GM20431 (cell line): Measurements from ENCODE around the gene CADPS.

Source experiments
- in situ Hi-C: fragments of 300-500 bp; cut with MseI, MboI; formaldehyde crosslinking; loops from one replicate; pipeline ENCODE4 v1.15.0; 2020; ENCODE audit warnings: low sequenced_read_pairs; ENCODE audit not compliant: unreplicated experiment

Gene CADPS

DNA sequence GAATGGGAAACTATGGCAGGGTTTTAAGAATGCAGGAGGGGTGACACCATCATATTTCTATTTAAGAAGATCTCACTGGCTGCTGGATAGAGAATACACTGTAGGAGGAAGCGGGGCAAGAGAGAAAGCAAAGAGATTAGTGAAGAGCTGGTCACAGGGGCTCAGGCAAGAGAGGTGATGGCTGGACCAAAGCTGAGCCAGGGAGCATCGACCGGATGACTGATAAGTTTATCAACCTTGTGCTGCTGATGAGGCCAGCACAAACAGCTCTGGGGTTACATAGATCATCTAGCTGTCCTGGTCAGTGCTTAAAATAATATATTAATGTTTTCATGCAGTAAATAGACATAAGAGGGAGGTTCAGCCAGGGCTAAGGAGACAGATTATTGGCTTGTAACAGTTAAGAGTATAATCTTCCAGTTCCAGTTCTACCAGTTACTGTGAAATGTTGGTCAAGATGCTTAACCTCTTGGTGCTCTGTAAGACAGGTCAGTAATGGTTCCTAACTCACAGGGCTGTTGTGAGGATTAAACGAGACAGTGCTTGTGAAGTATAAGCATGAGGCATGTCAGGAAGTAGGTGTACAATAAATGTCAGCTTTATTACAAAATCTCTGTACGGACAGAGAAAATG lies 300.8 kb downstream of the CADPS start:
- in situ Hi-C loops: loop anchor here (25.0 kb wide), 2 partner anchors 237 to 362 kb away; no protein-coding TSS in a partner anchor

DNA sequence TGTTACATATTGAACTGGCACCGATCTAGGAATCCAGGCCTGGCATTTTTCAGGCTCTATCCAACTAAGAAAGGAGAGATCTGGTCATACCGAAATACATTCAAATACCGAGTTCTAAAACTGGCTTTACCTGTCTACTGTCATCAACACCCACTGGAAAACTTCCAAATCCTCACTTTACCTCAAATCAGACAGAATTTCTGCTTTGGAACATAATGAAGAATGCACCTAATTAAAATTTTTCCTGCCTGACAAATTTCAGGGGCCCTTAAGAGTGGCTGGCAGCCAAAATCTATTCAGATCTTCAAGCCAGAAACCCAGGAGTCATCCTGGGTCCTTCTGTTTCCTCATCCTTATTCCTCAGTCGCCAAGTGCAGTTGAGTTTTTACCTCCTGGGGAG lies 303.3 kb downstream of the CADPS start:
- in situ Hi-C loops: loop anchor here (25.0 kb wide), 2 partner anchors 235 to 360 kb away; no protein-coding TSS in a partner anchor

DNA sequence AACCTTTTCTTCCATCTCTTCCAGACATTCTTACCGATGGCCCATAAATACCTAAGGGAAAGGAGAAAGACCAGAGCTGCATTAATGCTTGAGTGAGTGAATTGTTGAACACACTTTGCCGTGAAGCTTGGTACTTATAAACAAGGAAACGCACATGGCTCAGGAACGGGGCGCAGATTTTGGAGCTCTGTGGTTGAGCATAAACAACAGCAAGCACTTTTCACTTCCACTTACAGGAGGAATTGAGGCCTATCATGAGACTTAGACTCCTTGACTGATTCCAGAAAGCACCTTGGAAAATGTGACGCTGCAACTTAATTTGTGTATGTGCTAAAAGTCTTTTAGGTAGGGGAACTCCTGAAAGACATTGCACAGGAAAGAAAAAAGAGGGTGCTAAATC lies 304.3 kb downstream of the CADPS start:
- in situ Hi-C loops: loop anchor here (25.0 kb wide), 2 partner anchors 234 to 359 kb away; no protein-coding TSS in a partner anchor

DNA sequence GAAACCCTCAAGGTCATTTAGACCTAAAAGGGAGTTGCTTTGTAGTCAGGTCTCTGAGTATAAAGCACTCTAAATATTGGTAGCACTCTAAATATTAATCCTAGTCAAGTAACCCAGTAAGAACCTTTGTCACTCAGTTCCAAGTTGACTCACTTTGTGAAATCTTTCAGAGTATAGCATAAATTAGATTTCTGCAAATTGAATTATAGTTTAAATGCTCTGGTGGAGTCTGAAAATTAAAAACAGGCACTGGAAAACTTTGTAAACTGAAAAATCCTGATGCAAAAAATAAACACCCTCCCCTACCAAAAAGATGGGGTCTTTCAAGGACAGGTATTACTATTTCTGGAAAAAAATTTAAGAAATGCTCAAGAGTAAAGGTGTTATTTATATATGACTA lies 305.6 kb downstream of the CADPS start:
- in situ Hi-C loops: loop anchor here (25.0 kb wide), 2 partner anchors 232 to 357 kb away; no protein-coding TSS in a partner anchor

DNA sequence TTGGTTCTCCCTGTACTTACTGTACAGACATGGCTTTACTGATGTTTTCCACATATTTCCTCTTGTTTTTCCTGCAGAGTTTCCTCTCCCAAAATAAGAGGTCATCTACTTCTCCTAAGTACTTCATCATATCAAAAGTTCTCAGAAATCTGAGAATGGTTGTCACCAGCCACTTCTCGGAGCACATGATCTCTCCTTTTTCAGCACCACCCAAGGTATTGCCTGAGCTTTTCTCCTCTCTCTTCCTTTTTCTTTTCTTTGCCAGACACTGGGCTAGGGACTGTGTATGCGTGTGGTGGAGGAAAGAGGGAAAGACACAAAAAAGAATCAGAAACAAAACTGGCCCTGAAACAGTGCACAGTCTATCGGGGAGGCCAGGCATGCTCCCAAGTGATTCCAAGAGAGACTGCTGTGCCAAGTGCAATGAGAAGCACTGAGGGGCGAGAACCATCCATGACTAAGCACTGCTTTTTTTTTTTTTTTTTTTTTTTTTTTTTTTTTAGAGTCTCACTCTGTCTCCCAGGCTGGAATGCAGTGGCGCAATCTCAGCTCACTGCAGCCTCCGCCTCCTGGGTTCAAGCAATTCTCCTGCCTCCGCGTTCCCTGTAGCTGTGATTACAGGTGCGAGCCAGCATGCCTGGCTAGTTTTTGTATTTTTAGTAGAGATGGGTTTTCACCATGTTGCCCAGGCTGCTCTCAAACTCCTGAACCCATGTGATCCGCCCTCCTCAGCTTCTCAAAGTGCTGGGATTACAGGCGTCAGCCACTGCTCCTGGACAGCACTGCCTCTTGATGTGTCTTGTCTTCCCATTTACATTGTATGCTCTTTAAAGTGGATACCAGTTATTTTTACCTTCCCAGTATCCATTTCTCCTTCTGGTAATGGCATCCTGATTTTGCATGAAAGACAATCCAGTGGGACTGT lies 307.9 kb downstream of the CADPS start:
- in situ Hi-C loops: loop anchor here (25.0 kb wide), 2 partner anchors 230 to 355 kb away; no protein-coding TSS in a partner anchor

DNA sequence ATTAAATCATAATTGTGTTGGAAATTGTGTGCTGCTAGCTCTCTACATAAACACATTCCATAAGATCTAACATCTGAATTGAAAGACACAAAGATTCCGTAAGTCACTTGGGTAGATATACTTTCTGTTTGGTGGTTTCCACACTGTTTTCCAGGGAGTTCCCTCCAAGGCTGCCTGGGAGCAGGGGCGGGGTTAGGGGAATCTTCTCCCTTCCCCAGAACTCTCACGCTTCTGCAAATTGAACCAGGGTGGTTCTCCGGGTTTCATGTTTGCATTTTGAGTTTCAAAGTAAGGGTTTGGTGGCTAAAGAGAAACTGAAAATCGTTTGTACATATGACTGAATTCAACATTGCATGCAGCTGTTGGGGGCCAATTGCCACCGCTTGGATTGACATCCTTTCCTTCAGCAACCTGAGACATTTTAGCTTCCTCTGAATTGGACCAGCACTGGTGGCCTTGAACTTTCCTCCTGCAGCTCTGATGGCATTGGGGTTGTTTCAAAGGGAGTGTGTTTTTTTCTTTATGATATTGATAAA lies 309.1 kb downstream of the CADPS start:
- in situ Hi-C loops: loop anchor here (25.0 kb wide), 2 partner anchors 229 to 354 kb away; no protein-coding TSS in a partner anchor

DNA sequence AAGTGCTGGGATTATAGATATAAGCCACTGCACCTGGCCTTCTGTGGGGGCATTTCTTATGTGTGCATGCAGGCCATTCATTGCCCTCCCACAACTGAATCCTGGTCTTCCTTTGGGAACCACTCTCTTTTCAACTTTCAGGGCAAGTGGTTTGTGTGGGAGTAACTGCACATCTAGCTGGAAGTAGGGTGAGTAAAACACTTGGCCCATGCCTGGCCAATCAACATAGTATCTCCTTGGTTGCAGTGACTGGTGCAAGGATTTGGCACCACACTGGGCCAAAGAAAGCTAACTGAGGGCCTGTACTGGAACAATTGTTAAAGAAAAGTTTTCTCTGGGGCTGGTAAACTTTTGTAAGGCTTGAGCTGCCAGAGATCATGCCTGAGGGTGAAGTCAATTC lies 312.6 kb downstream of the CADPS start:
- in situ Hi-C loops: loop anchor here (25.0 kb wide), 2 partner anchors 225 to 350 kb away; no protein-coding TSS in a partner anchor

DNA sequence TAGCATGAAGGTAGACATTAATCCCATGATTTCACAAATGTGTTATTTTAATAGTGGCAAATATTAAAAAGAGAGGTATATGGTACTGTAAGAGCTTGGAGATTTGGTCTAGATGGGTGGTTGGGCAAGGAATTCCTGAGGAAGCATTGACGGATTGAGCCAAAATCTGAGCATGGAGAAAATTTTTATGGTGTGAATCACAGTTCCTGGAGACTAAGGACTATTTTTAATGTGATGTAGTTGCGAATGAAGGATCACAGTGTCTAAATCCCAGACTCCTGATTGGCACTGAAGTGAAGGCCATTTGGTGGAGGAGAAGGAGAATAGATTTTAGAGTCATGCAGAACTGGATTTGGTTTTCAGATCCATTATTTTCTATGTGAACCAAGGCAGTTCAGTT lies 313.2 kb downstream of the CADPS start:
- in situ Hi-C loops: loop anchor here (25.0 kb wide), 2 partner anchors 225 to 350 kb away; no protein-coding TSS in a partner anchor

DNA sequence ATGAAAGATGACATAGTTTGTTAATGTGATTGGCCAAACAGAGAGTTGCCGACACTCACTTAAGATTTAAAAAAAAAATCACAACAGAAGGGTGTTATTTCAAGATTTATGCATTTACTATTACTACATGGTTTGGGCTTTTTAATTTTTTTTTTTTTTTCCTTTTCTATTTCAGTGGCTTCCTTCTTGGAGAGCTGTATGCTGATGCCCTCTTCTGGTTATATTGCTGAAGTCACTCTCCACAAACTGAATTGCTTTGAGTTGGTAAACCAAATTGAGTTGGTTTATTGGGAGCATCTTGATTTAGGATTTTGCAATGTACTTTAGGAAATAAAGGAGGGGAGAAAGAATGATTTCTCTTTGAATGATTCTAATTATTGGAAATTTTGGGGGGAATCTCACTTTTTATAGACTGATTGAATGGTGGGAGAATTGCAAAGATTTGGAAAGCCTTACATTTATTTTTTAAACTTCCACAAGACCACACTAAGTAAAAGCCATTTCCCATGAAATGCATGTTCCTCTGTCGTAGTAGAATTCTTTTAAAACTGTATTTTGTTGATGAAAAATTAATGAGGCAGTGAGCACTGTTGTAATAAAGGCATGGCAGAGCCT lies 315.3 kb downstream of the CADPS start:
- in situ Hi-C loops: loop anchor here (25.0 kb wide), 2 partner anchors 223 to 348 kb away; no protein-coding TSS in a partner anchor

DNA sequence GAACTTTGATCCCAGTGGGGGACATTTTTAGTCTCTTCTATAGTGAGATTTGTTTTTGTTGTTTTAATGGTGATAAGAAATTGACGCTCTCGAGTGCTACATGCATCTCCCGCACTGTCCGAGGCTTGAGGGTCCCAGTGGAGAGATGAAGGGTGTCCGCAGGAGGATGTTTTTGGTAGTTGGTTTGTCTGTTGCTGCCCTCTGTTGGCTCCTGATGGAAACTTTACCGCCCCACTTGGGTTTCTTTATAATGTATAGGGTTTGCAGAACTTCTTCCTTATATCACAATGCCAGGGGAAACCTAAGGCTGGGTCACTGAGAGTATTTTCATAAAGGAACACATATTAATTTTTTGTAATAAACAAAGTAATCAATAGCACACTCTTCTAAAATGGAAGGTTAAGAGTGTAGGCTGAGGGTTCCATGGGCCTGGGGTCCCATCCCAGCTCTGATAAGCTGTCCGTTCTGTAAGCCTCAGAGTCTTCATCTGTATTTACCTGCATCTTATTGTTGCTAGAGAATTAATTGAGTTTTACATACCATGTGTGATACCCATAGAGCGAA lies 316.6 kb downstream of the CADPS start:
- in situ Hi-C loops: loop anchor here (25.0 kb wide), 2 partner anchors 221 to 346 kb away; no protein-coding TSS in a partner anchor

DNA sequence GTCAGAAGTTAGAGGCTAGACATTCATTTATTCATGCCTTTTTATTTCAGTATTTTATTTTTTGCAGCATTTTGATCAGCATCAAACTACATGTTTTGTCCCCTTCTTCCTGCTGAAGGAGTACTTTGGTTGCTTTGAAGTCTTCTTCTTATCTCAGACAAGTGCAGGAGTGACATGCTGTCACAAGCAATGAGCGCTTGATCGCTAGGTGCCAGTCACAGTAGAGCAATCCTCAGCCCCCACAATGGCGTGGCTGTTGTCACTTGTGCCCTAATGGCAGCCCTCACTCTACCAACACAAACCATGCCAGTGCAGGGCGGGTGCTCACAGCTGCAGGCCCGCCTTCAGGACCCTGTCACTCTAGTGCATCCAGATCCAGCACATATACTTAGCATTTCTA lies 317.2 kb downstream of the CADPS start:
- in situ Hi-C loops: loop anchor here (25.0 kb wide), 2 partner anchors 221 to 346 kb away; no protein-coding TSS in a partner anchor

DNA sequence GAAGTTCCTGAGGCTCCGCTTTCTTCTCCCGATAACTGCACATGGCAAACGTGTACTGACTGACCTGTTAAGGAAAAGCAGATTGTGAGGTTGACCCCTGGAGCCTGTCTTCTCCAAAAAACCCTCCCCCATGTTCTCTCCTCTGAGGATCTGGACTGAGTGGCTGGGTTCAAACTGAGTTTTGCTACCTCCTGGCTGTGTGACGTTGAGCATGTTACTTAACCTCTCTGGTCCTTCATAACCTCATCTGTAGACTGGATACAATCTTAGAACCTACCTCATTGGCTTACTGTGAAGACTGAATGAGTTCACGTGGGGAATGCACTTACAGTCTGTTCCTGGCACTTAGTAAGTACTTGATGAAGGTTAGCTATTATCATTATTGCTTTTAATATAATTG lies 317.8 kb downstream of the CADPS start:
- in situ Hi-C loops: loop anchor here (25.0 kb wide), 2 partner anchors 220 to 345 kb away; no protein-coding TSS in a partner anchor

DNA sequence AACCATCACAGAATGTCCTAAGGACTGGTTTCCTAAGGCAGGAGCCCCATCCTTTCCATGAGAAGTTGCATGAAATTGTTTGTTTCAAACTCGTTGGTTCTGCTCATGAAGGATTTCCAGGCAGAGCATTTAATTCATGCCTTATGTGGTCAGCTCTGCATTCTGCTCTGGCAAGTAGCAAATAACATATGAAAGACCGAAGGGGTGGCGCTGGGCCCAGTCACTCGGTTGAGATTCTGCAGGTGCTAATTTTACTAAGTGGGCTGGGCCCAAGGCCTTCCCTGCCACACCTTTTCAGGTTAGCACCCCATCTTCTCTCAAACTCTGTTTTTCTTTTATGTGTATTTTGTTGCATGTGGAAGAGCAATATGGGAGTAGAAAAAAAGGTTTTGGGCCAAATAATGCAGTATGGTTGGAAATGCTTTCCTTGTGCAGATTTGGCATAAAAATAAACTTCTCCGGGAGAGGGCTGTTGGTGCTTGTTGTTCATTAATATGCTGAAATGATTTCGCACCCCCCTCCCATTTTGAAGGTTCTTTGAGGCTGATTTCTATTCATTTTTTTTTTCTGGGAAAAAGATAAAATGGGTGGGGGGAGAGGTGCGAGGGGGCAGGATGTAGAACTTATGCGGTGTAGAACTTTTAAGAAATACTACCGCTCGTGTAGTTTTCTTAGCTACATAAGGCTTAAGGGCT lies 318.9 kb downstream of the CADPS start:
- in situ Hi-C loops: loop anchor here (25.0 kb wide), 2 partner anchors 219 to 344 kb away; no protein-coding TSS in a partner anchor

DNA sequence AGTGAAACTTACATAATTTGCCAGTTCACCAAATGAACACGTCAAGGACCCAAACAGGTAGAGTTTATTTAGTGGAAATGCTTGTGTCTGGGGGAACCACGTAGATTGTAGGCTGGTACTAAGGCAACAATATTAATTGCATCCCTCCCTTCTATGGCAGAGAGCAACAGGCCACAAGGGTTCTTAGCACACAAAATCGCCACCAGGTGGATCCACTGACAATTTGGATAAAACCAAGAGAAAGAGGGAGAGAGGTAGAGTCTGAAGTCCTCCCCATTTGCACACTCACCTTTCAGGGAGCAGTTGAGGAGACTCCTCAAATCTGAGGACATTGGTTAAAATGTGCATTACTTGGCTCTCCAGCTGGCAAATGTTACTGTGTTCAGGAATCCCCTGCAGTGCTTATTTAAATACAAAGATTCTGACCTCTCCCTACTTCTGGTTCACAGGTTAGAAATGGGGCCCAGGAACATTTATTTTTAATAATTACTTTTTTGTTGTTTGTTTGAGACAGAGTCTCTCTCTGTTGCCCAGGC lies 320.9 kb downstream of the CADPS start:
- in situ Hi-C loops: loop anchor here (25.0 kb wide), 2 partner anchors 217 to 342 kb away; no protein-coding TSS in a partner anchor

DNA sequence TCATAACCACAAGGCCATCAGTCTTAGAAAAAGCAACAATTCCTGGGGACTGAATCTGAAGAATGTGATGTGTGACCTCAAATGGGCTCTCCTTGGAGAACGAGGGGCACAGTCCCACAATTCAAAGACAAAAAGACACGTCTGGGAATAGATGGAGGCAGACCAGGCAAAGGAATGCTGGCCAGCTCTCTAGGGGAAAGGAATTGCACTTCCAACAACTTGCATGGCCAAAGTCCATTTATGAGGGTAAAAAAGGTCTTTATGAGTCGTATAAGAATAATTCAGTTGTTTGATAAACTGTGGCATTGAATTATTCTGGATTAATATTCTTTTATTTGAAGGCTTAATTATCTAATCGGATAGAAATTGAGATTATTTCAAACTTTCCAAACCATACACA lies 321.4 kb downstream of the CADPS start:
- in situ Hi-C loops: loop anchor here (25.0 kb wide), 2 partner anchors 217 to 342 kb away; no protein-coding TSS in a partner anchor

DNA sequence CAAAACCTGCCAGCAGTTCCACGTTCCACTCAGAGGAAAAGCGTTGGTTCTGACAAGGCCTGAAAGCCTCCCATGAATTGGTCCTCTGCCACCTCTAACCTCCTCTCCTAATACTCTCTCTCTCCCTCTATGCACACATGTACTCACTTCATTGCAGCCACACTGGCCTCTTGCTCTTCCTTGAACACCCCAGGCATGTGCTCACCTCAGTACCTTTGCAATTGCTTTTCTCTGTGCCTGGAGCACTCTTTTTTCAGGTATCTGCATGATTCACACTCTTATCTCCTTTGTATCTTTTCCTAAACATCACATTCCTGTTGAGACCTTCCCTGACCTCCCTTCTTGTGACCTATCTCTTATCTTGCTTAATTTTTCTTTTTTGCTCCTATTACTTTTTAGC lies 323.7 kb downstream of the CADPS start:
- in situ Hi-C loops: loop anchor here (25.0 kb wide), 2 partner anchors 214 to 339 kb away; no protein-coding TSS in a partner anchor

DNA sequence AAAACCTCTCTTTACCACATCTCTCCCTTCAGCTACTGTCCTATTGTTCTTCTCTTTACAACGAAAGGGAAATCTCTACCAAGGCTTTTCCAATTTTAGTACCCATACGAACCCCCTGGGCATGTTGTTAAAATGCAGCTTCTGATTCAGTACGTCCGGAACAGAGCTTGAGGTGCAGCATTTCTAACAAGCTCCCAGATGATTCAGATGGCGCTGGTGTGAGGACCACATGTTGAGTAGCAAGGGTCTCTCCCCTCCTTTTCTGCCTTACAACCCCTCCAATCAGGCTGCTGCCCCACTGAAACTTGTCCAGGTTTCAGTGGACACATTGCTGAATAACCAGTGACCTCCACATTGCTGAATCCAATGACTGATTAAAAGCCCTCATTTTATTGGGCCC lies 324.8 kb downstream of the CADPS start:
- in situ Hi-C loops: loop anchor here (25.0 kb wide), 2 partner anchors 213 to 338 kb away; no protein-coding TSS in a partner anchor

DNA sequence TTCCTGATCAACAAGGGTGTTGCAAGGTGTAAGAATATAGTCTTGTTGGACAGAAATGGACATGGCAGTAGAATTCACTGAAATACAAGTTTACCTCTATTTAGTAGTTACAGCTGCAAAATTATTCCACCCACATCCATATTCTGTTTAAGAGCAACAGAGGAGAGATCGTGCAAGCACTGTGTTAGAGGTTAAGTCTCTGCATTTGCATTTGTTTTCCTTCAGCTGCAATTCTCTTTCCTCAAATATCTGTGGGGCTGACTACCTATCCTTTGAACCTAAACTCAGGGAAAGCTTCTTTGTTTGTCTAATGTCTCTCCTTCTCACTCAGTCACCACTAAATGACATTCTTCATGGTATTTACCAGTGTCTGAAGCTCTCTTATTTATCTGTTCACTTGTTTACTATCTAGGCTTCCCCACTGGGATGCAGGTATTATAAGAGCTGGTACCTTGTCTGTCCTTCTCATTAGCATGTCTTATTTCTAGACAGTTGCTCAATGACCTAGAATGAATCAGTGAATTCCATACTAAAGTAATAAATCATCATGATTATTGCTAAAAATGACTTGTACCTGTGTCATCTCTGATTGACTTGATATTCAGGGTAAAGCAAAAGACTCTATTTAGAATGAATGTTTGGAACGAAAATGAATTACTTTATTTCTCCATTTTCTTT lies 326.5 kb downstream of the CADPS start:
- in situ Hi-C loops: no loop called here
